SK-N-SH treated with all-trans-retinoic acid at 6 μM for 48 hours (cell line): Measurements from ENCODE around the gene SAP25.

Experiments used
- ATAC-seq: fragments of 200-7000 bp; cut with Tn5 transposase; 3 replicates; pipeline ENCODE4 v1.9.1; 2020; ENCODE audit warnings: mild to moderate bottlenecking, moderate library complexity
- ARNTL ChIP-seq: fragments of 450-650 bp; formaldehyde crosslinking; IDR thresholded peaks from 2 replicates; pipeline ENCODE4 v1.5.0; 2020; ENCODE audit warnings: low read depth, mild to moderate bottlenecking, moderate library complexity, borderline replicate concordance
- BACH2 ChIP-seq: fragments of 250-450 bp; sonication (Bioruptor Pico); IDR thresholded peaks from 2 replicates; pipeline ENCODE4 v1.9.0; 2021; ENCODE audit warnings: mild to moderate bottlenecking, borderline replicate concordance
- CREB5 ChIP-seq: fragments of 250-450 bp; sonication (Bioruptor Pico); IDR thresholded peaks from 2 replicates; pipeline ENCODE4 v1.5.1; 2020; ENCODE audit warnings: low read depth, mild to moderate bottlenecking, moderate library complexity
- CSDC2 ChIP-seq: fragments of 250-450 bp; sonication (Bioruptor Pico); IDR thresholded peaks from 2 replicates; pipeline ENCODE4 v1.5.0; 2020; ENCODE audit warnings: mild to moderate bottlenecking, moderate library complexity
- CSRNP3 ChIP-seq: fragments of 250-450 bp; sonication (Bioruptor Pico); IDR thresholded peaks from 2 replicates; pipeline ENCODE4 v1.5.1; 2021; ENCODE audit warnings: mild to moderate bottlenecking, moderate library complexity
- GLIS3 ChIP-seq: fragments of 250-450 bp; sonication (Bioruptor Pico); IDR thresholded peaks from 2 replicates; pipeline ENCODE4 v1.5.0; 2020; ENCODE audit warnings: mild to moderate bottlenecking, moderate library complexity
- ISL1 ChIP-seq: fragments of 250-450 bp; sonication (Bioruptor Pico); IDR thresholded peaks from 2 replicates; pipeline ENCODE4 v2.1.2; 2022; ENCODE audit warnings: mild to moderate bottlenecking, moderate library complexity
- OSR1 ChIP-seq: fragments of 250-450 bp; sonication (Bioruptor Pico); IDR thresholded peaks from 2 replicates; pipeline ENCODE4 v1.8.0; 2022; ENCODE audit warnings: moderate library complexity, mild to moderate bottlenecking, inconsistent platforms
- PATZ1 ChIP-seq: fragments of 250-450 bp; sonication (Bioruptor Pico); IDR thresholded peaks from 2 replicates; pipeline ENCODE4 v1.8.0; 2020; ENCODE audit warnings: mild to moderate bottlenecking, moderate library complexity, borderline replicate concordance
- POU6F1 ChIP-seq: fragments of 250-450 bp; sonication (Bioruptor Pico); IDR thresholded peaks from 2 replicates; pipeline ENCODE4 v1.8.0; 2021; ENCODE audit warnings: low read depth, mild to moderate bottlenecking, moderate library complexity, borderline replicate concordance
- PPARA ChIP-seq: fragments of 250-450 bp; sonication (Bioruptor Pico); IDR thresholded peaks from 2 replicates; pipeline ENCODE4 v1.5.0; 2020; ENCODE audit warnings: mild to moderate bottlenecking, borderline replicate concordance
- RARB ChIP-seq: fragments of 250-450 bp; sonication (Bioruptor Pico); IDR thresholded peaks from 2 replicates; pipeline ENCODE4 v1.8.0; 2021; ENCODE audit warnings: mild to moderate bottlenecking, moderate library complexity
- SNAI2 ChIP-seq: fragments of 250-450 bp; sonication (Bioruptor Pico); IDR thresholded peaks from 2 replicates; pipeline ENCODE4 v1.5.0; 2020; ENCODE audit warnings: mild to moderate bottlenecking, moderate library complexity
- TCF4 ChIP-seq: fragments of 250-450 bp; sonication (Bioruptor Pico); IDR thresholded peaks from 2 replicates; pipeline ENCODE4 v1.8.0; 2021; ENCODE audit warnings: mild to moderate bottlenecking, moderate library complexity, borderline replicate concordance
- TOX ChIP-seq: fragments of 250-450 bp; sonication (Bioruptor Pico); IDR thresholded peaks from 2 replicates; pipeline ENCODE4 v1.8.0; 2021; ENCODE audit warnings: mild to moderate bottlenecking, moderate library complexity, borderline replicate concordance
- TSHZ2 ChIP-seq: fragments of 250-450 bp; sonication (Bioruptor Pico); IDR thresholded peaks from 2 replicates; pipeline ENCODE4 v1.5.0; 2020; ENCODE audit warnings: mild to moderate bottlenecking, moderate library complexity
- ZC3H10 ChIP-seq: fragments of 250-450 bp; sonication (Bioruptor Pico); IDR thresholded peaks from 2 replicates; pipeline ENCODE4 v1.5.1; 2021; ENCODE audit warnings: mild to moderate bottlenecking, moderate library complexity
- ZFP3 ChIP-seq: fragments of 250-450 bp; sonication (Bioruptor Pico); IDR thresholded peaks from 2 replicates; pipeline ENCODE4 v1.5.0; 2020; ENCODE audit warnings: mild to moderate bottlenecking, moderate library complexity
- ZFP30 ChIP-seq: fragments of 450-650 bp; formaldehyde crosslinking; IDR thresholded peaks from 2 replicates; pipeline ENCODE4 v1.5.0; 2022; ENCODE audit warnings: mild to moderate bottlenecking, moderate library complexity
- ZNF565 ChIP-seq: fragments of 450-650 bp; formaldehyde crosslinking; conservative IDR thresholded peaks from 2 replicates; pipeline ENCODE4 v1.5.0; 2020; ENCODE audit warnings: low read depth, mild to moderate bottlenecking, moderate library complexity
- ZNF70 ChIP-seq: fragments of 450-650 bp; formaldehyde crosslinking; IDR thresholded peaks from 2 replicates; pipeline ENCODE4 v1.5.0; 2020; ENCODE audit warnings: mild to moderate bottlenecking, moderate library complexity
- ZNF8 ChIP-seq: fragments of 450-650 bp; formaldehyde crosslinking; IDR thresholded peaks from 2 replicates; pipeline ENCODE4 v1.5.0; 2020; ENCODE audit warnings: mild to moderate bottlenecking, moderate library complexity

Gene SAP25

GRCh38 chr7:100602889-100603725 lies 29.4 kb upstream of the SAP25 start (continued):
- no peak for TF ChIP-seq ZC3H10 (CRISPR knock-in tag)
- peak; percentile 16; the same call in 1 of the 2 replicates for TF ChIP-seq GLIS3 (CRISPR knock-in tag)
- TF ChIP-seq ZNF70 (CRISPR knock-in tag), result no peak
- TF ChIP-seq ZNF565 (CRISPR knock-in tag), result no peak
- TF ChIP-seq OSR1 (CRISPR knock-in tag), result no peak
- TF ChIP-seq BACH2 (CRISPR knock-in tag), result no peak
- TF ChIP-seq SNAI2 (CRISPR knock-in tag), result no peak
- no peak for TF ChIP-seq POU6F1 (CRISPR knock-in tag)
- TF ChIP-seq ZFP3 (CRISPR knock-in tag), result no peak
- TF ChIP-seq ZNF8, result 0 out of 2 replicates have a peak, but pooled peaks have one; percentile 1
- TF ChIP-seq, all 23 proteins: peak for 4

GRCh38 chr7:100600730-100601038 lies 27.0 kb upstream of the SAP25 start:
- TF ChIP-seq GLIS3 (CRISPR knock-in tag), result no peak
- no peak for TF ChIP-seq TCF4 (CRISPR knock-in tag)
- no peak for TF ChIP-seq PATZ1 (CRISPR knock-in tag)
- TF ChIP-seq ZNF8, result no peak
- TF ChIP-seq SNAI2 (CRISPR knock-in tag), result no peak
- TF ChIP-seq TSHZ2 (CRISPR knock-in tag), result no peak
- TF ChIP-seq ZFP3 (CRISPR knock-in tag), result no peak
- TF ChIP-seq ISL1, result no peak
- no peak for TF ChIP-seq RARB (CRISPR knock-in tag)
- no peak for TF ChIP-seq BACH2 (CRISPR knock-in tag)
- TF ChIP-seq ZC3H10 (CRISPR knock-in tag), result no peak
- TF ChIP-seq ZFP30, result no peak
- TF ChIP-seq ARNTL (CRISPR knock-in tag), result no peak
- no peak for TF ChIP-seq CSDC2 (CRISPR knock-in tag)
- no peak for TF ChIP-seq CSRNP3 (CRISPR knock-in tag)
- no peak for TF ChIP-seq PPARA
- no peak for TF ChIP-seq CREB5 (CRISPR knock-in tag)
- TF ChIP-seq ZNF565 (CRISPR knock-in tag), result no peak
- no peak for TF ChIP-seq TOX (CRISPR knock-in tag)
- TF ChIP-seq ZNF70 (CRISPR knock-in tag), result no peak
- ATAC-seq, result no peak
